Aorta (tissue), 5 donors: ENCODE measurements around the gene DLG4. TPM values are rescaled to one million over a fixed set of nuclear protein-coding genes. Genes with fewer than 3 reads are reported as not detected.

Experiments used
- ATAC-seq: fragments of 200-7000 bp; cut with Tn5 transposase; one replicate; pipeline ENCODE4 v1.9.1; 2022; ENCODE audit warnings: moderate library complexity; ENCODE audit not compliant: low FRiP score
- DNase-seq, 2 donors: peaks; one replicate each; pipeline ENCODE4 v3.0.0-alpha.2; 2020
- H3K27ac ChIP-seq, 2 donors: one replicate each; pipeline ENCODE4 v1.5.1; 2013; ENCODE audit warnings: low read length in 2 of 2, mild to moderate bottlenecking in 2 of 2, moderate library complexity in 2 of 2, control low read depth in 1 of 2, inconsistent platforms in 1 of 2, low read depth in 1 of 2
- H3K27me3 ChIP-seq, 2 donors: one replicate each; pipeline ENCODE4 v1.6.1; 2013; ENCODE audit warnings: control low read depth in 1 of 2, low read length in 1 of 2, mild to moderate bottlenecking in 1 of 2, moderate library complexity in 1 of 2; ENCODE audit not compliant: insufficient read depth in 2 of 2, control insufficient read depth in 1 of 2
- H3K36me3 ChIP-seq, 2 donors: one replicate each; pipeline ENCODE4 v1.6.1; 2013; ENCODE audit warnings: control low read depth in 1 of 2, low read length in 1 of 2, mild to moderate bottlenecking in 1 of 2; ENCODE audit not compliant: insufficient read depth in 2 of 2, control insufficient read depth in 1 of 2
- H3K4me1 ChIP-seq, 2 donors: one replicate each; pipeline ENCODE4 v1.6.1; 2013; ENCODE audit warnings: low read length in 2 of 2, control low read depth in 1 of 2, mild to moderate bottlenecking in 1 of 2, moderate library complexity in 1 of 2; ENCODE audit not compliant: insufficient read depth in 2 of 2, control insufficient read depth in 1 of 2
- H3K4me3 ChIP-seq, 2 donors: one replicate each; pipeline ENCODE4 v1.5.1; 2013; ENCODE audit warnings: low read length in 2 of 2, control low read depth in 1 of 2, mild to moderate bottlenecking in 1 of 2
- H3K9me3 ChIP-seq: one replicate; pipeline ENCODE4 v1.6.1; 2013; ENCODE audit warnings: mild to moderate bottlenecking, low read length; ENCODE audit not compliant: control insufficient read depth
- WGBS, 2 donors: extraction: QIAGEN DNeasy Blood & Tissue Kit; methylation state at CpG; one replicate each; pipeline ENCODE4 v1.1.7; 2013; 5-methylcytosine and 5-hydroxymethylcytosine counted together
- intact Hi-C, 2 donors: fragments of 100-400 bp; cut with DNase I; formaldehyde crosslinking; loops; one replicate each; pipeline versions ENCODE4 v1.14.2 to v1.15.0; 2022
- polyA plus RNA-seq, 2 donors: library from polyadenylated mRNA; stranded (reverse); fragments of 200-250 nt; gene quantifications; one replicate each; pipeline ENCODE4 v1.2.3, GENCODE V29; 2013
- total RNA-seq, 2 donors: library from RNA; stranded (reverse); fragmentation: NEBNext Ultra II Directional; extraction: Animal tissue kit (Norgen Biotek cat#: 25700); gene quantifications; one replicate each; pipeline ENCODE4 v1.2.1, GENCODE V29; 2021
- donor health status: healthy with polysubstance abuse.
- donor health status: Bipolar disorder and iron deficiency.
- donor health status: DM: no; HTN: no; CAD: no.
- donor health status: DM: no; HTN: no; CAD: no.
- donor health status: DM: yes; HTN: yes; CAD: no.

The DLG4 gene
- total and polyA plus RNA-seq, 4 donors: 6.6 to 54.7 (median 19.4) TPM

DNA sequence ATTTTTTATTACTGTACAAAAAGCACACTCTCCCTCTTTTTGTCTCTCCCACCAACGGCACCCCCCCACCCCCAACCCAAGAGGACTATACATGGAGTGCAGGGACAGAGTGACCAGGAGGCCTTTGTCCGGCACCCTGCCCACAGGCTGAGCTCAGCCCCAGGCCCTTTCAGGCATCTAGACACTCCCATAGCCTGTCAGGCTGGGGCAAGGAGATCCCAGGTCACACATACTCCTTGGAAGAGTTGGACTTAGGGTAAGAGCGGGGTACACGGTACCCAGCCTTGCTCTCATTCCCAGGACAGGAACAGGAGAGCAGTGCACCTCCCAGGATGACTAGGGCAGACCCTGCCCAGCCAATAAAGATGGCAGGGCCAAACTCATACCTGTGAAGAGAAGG, 40.5 kb upstream of the DLG4 start:
- Histone ChIP-seq H3K4me3 (no peak overlapping the region), H3K27me3 (peaks cover 0 to 3% of the 10 kb centered on the region in 2 donors), H3K9me3 (no peaks in the 10 kb centered on the region), H3K36me3 (peaks cover 0 to 5% of the 10 kb centered on the region in 2 donors), H3K27ac (no peak overlapping the region), H3K4me1 (no peaks in the 10 kb centered on the region)
- no peak for DNase-seq
- intact Hi-C loops: no loop called here
- WGBS, 2 donors: 81 to 87% methylated on average over 4 of the region's 4 CpGs
- no peak for ATAC-seq

DNA sequence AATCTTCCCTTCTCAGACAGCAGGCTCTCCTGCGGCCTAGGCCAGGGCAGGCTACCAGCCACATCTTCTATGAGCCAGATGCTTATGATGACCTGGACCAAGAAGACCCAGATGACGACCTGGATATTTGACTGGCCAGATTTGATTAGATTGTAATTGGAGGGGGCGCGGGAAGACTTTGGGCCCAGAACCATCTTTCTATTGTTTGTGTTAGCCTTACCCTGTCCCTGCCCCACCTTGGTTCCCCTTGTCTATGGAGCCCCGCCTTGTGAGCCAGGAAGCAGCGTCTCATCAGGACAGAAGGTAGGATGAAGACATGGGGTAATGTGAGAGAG, 39.9 kb upstream of the DLG4 start:
- peaks cover 0 to 3% of the 10 kb centered on the region in 2 donors for H3K27me3 ChIP-seq
- no peaks in the 10 kb centered on the region for H3K4me1 ChIP-seq
- ATAC-seq (no peak), DNase-seq (no peak)
- whole genome bisulfite sequencing, 2 donors: 94 to 97% methylated on average over 6 of the region's 6 CpGs
- intact Hi-C loops: no loop called here
- no peak overlapping the region for H3K27ac ChIP-seq
- H3K36me3 ChIP-seq: peaks cover 0 to 6% of the 10 kb centered on the region in 2 donors
- no peaks in the 10 kb centered on the region for H3K9me3 ChIP-seq
- H3K4me3 ChIP-seq: no peak overlapping the region

DNA sequence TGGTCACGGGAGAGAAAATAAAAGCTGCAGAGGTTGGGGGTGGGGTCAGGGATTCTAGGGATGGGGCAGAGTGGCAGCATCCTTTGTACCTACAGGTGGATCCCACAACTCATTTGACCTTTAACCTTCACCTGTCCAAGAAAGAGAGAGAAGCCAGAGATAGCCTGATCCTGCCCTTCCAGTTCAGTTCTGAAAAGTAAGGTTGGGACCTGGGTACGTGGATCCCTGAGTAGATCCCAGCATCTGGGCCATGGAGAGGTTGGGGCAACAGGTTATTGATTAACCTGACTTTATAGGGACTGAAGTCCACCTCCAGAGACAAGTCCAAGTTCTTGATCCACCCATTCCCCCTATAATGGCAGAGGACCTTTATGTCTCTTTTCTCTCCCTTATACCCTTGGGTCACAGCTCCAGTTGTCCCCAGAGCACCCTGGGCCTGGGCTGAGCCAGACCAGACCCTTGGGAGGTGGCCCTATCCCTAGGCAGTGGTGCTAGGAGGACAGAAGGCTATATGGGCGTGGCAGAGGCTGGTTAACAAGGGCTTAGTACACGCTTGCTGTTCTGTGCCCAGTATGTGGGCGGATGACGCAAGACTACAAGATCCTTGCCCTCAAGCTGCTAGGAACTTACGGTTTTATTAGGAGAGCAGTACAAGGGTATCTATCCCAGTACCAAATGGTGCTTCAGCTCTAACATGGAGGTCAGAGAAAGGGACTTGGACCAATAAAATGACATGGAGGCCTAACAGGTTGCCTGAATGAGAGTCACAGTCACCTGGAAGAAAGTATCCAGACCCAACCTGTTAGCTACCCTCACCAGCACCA, 39.3 kb upstream of the DLG4 start:
- Histone ChIP-seq H3K4me1 (no peaks in the 10 kb centered on the region), H3K4me3 (no peak overlapping the region), H3K27me3 (peaks cover 0 to 3% of the 10 kb centered on the region in 2 donors), H3K9me3 (no peaks in the 10 kb centered on the region), H3K27ac (no peak overlapping the region), H3K36me3 (peaks cover 0 to 8% of the 10 kb centered on the region in 2 donors)
- peak in 1 of 2 donors; percentile 53 for DNase-seq
- no peak for ATAC-seq
- intact Hi-C loops: no loop called here
- 83 to 85% methylated on average over 7 of the region's 7 CpGs for WGBS, 2 donors

DNA sequence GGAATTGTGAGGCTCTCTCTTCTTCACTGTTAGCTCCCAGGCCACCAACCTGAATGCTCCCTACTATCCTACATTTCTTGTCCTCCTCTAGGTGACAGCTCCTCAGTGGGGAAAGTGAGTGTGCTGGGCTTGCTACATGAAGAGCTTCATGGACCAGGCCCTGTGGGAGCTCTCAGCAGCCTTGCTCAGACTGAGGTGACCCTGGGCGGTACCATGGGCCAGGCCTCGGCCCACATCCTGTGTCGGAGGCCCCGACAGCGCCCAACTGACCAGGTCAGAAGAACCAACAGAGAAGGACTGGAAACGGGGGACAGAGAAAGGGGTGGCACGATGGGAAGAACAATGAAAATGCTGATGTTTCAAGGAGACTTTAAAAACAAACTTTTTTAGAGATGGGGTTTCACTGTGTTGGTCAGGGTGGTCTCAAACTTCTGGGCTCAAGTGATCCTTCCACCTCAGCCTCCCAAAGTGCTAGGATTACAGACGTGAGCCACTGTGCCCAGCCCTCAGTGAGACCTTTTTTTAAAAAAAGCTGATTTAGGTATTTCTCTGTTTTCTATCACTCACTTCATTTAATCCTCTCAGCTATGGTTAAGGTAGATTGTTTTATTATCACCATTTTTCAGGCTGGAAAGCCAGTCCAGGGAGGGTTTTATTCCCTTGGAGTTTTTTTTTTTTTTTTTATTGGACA, 37.3 kb upstream of the DLG4 start:
- ATAC-seq: no peak
- no peak overlapping the region for H3K27ac ChIP-seq
- H3K9me3 ChIP-seq: no peaks in the 10 kb centered on the region
- WGBS, 2 donors: 88 to 91% methylated on average over 8 of the region's 8 CpGs
- peaks cover 0 to 8% of the 10 kb centered on the region in 2 donors for H3K36me3 ChIP-seq
- H3K4me3 ChIP-seq: no peak overlapping the region
- intact Hi-C loops: no loop called here
- no peak for DNase-seq
- no peaks in the 10 kb centered on the region for H3K27me3 ChIP-seq
- H3K4me1 ChIP-seq: no peaks in the 10 kb centered on the region

DNA sequence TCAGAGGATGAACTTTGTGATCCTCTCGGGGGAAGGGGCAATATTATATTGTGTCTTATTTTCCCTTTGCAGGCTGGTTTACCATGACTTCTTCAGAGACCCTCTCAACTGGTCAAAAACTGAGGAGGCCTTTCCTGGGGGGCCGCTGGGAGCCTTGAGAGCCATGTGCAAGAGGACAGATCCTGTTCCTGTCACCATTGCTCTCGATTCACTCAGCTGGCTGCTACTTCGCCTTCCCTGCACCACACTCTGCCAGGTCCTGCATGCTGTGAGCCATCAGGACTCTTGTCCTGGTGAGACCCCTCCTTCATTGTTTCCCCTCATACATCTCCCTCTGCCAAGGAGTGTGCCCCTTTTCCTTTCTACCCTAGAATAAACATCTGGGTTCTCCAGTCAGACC, 34.9 kb upstream of the DLG4 start:
- peaks cover 0 to 8% of the 10 kb centered on the region in 2 donors for H3K36me3 ChIP-seq
- no peak overlapping the region for H3K27ac ChIP-seq
- no peaks in the 10 kb centered on the region for H3K4me1 ChIP-seq
- intact Hi-C loops: loop anchor here in 1 of 2 donors (5.0 kb wide), 1 partner anchor 43 kb away; no protein-coding TSS in a partner anchor
- 92 to 95% methylated on average over 4 of the region's 4 CpGs for WGBS, 2 donors
- H3K4me3 ChIP-seq: no peak overlapping the region
- no peak for ATAC-seq
- no peaks in the 10 kb centered on the region for H3K27me3 ChIP-seq
- H3K9me3 ChIP-seq: no peaks in the 10 kb centered on the region
- no peak for DNase-seq

DNA sequence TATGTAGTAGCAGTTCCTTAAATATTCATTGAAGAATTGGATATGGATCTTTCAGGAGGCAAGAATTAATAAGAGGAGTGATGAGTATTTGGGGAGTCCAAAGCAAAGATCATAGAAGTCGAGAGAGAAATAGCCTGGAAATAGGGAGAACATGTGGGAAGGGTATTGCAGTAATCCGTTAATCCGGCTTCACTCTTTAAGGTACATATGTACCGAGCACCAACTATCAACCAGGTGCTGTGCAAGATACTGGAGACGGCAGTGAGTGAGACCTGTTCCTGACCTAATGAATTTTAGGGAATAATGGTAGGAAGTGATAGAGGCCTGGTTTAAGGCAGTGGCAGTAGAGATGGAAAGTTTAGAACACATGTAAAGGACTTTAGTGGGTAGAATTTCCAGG, 33.4 kb upstream of the DLG4 start:
- Histone ChIP-seq H3K27me3 (no peaks in the 10 kb centered on the region), H3K27ac (no peak overlapping the region)
- DNase-seq: no peak

DNA sequence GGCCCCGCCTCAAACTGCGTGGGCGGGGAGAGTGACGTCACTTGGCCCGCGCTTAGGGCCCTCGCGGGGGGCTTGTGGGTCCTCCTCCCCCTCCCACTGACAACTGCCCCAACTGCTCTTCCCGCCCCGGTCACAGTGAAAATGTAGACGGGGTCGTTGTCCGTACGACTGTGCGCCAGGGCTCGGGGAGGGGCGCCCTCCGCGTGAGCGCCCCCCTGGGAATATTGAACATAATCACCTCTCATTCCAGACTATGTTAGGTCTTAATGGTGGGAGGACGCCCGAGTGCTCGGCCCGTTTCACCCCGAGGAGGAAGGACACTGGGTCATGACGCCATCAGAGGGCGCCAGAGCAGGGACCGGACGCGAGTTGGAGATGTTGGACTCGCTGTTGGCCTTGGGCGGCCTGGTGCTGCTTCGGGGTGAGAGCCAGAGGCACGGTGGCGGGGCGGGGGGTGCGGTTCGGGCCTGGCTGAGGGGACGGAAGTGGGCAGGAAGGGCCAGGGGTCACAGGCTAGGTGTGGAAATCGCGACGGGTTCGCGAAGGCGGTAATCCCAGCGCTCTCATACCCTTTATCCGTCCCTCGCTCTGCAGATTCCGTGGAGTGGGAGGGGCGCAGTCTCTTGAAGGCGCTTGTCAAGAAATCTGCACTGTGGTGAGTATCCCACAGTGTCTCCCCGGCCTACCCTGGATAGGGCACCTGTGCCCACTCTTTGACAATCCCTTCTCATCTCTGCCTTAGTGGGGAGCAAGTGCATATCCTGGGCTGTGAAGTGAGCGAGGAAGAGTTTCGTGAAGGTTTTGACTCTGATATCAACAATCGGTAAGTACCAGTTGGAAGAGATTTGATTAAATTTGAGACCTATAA, 32.8 kb upstream of the DLG4 start, which contains the start of gene ELP5:
TSS of gene ELP5 (plus strand) at position 40 of the 868 bp plus-strand sequence. CDS start at position 376, 336 bp downstream.
- intact Hi-C loops: loop anchor here in 1 of 2 donors (1.0 to 5.0 kb wide), 2 partner anchors 38 to 45 kb away; no protein-coding TSS in a partner anchor
- 1 to 2% methylated on average over 54 to 55 of the region's 55 CpGs for WGBS, 2 donors

More for the DNA sequence above, 33.4 kb upstream of the DLG4 start:
- Histone ChIP-seq H3K9me3 (no peaks in the 10 kb centered on the region), H3K4me3 (peak overlapping the region in 1 of 2 donors; percentile 43), H3K36me3 (peaks cover 0 to 6% of the 10 kb centered on the region in 2 donors), H3K4me1 (peaks cover 0 to 2% of the 10 kb centered on the region in 2 donors)
- intact Hi-C loops: loop anchor here in 1 of 2 donors (5.0 kb wide), 1 partner anchor 44 kb away; no protein-coding TSS in a partner anchor
- WGBS, 2 donors: 67 to 81% methylated on average over 5 of the region's 5 CpGs
- no peak for ATAC-seq

DNA sequence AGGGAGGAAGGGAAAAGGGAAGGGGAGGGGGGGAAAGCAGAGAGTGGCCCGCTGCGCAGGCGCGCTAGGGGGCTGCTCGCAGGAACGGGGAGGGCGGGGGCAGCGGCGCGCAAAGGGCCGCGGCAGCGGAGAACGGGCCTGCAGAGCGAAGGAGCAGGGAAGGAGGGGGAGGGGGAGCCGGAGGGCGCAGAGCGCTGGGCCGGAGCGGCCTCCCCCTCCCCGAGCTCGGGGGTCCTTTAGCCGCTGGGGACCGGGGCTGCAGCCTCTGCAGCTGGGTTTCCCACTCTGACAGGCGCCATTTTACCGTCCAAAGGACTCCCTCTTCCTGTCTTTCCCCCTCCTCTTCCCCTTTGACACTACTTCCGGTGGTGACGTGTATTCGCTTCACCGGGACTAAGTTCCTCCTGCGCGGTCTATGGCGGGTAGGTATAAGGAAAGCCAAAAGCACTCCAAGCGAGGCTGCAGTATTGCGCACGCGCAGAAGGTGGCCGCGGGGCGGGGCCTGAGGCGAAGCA, 32.1 kb upstream of the DLG4 start, which contains the start of gene CTDNEP1:
TSS of gene CTDNEP1 (minus strand) at position 74 of the 515 bp plus-strand sequence. CDS start 438 bp downstream, outside the sequence.
- peaks cover 0 to 5% of the 10 kb centered on the region in 2 donors for H3K36me3 ChIP-seq
- peaks cover 0 to 2% of the 10 kb centered on the region in 2 donors for H3K4me1 ChIP-seq
- peak; percentile 96 for ATAC-seq
- intact Hi-C loops: loop anchor here in 1 of 2 donors (1.0 to 5.0 kb wide), 2 partner anchors 37 to 46 kb away; no protein-coding TSS in a partner anchor
- peak within 1 kb of the TSS; percentile 71 to 94 for H3K27ac ChIP-seq
- peak within 1 kb of the TSS; percentile 98 to 99 for H3K4me3 ChIP-seq
- no peaks in the 10 kb centered on the region for H3K27me3 ChIP-seq
- H3K9me3 ChIP-seq: no peaks in the 10 kb centered on the region
- peak; percentile 98 to 99 for DNase-seq
- WGBS, 2 donors: 1% methylated on average over 24 to 41 of the region's 41 CpGs

More for the DNA sequence above, 32.8 kb upstream of the DLG4 start, which contains the start of gene ELP5:
- Histone ChIP-seq H3K9me3 (no peaks in the 10 kb centered on the region), H3K4me1 (peaks cover 0 to 2% of the 10 kb centered on the region in 2 donors), H3K27me3 (no peaks in the 10 kb centered on the region), H3K4me3 (peak within 1 kb of the TSS; percentile 98 to 99), H3K27ac (peak within 1 kb of the TSS; percentile 71 to 94), H3K36me3 (peaks cover 0 to 6% of the 10 kb centered on the region in 2 donors)
- peak; percentile 97 to 99 for DNase-seq
- peak; percentile 92 for ATAC-seq
